Activated CD8-positive, alpha-beta memory T cell treated with anti-CD3 and anti-CD28 coated beads, Interleukin-2, amount 50 U/mL, for 4 hours (primary cell): ENCODE results near the gene RAB11B.
"Not testable (repeated sequence)": the region's sequence is repeated elsewhere in the genome, so short reads cannot be mapped to it uniquely, and the experiment has no call there.

Source experiments
- DNase-seq: peaks from one replicate; pipeline ENCODE4 v3.0.0-alpha.2; 2020

Gene RAB11B

GRCh38 chr19:8389891-8390616, at the start of gene RAB11B:
RAB11B (plus strand) TSS chr19:8390360; CDS start chr19:8390417, 57 bp downstream.
- peak; percentile 97 for DNase-seq

DNA sequence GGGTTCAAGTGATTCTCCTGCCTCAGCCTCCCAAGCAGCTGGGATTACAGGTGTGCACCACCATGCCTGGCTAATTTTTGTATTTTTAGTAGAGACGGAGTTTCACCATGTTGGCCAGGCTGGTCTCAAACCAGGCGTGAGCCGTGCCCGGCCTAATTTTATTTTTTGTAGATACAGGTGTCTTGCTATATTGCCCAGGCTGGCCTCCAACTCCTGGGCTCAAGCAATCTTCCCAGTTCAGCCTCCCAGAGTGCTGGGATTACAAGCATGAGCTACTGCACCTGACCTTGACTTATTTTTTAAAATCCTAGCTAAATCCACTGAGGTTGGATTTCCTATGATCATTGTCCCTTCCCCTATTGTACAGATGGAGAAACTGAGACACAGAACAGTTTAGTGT, 48.7 kb upstream of the RAB11B start:
- DNase-seq, result not testable (repeated sequence)

- no peak for DNase-seq
Observed at GRCh38 chr19:8342316-8342683, 47.9 kb upstream of the RAB11B start.

DNA sequence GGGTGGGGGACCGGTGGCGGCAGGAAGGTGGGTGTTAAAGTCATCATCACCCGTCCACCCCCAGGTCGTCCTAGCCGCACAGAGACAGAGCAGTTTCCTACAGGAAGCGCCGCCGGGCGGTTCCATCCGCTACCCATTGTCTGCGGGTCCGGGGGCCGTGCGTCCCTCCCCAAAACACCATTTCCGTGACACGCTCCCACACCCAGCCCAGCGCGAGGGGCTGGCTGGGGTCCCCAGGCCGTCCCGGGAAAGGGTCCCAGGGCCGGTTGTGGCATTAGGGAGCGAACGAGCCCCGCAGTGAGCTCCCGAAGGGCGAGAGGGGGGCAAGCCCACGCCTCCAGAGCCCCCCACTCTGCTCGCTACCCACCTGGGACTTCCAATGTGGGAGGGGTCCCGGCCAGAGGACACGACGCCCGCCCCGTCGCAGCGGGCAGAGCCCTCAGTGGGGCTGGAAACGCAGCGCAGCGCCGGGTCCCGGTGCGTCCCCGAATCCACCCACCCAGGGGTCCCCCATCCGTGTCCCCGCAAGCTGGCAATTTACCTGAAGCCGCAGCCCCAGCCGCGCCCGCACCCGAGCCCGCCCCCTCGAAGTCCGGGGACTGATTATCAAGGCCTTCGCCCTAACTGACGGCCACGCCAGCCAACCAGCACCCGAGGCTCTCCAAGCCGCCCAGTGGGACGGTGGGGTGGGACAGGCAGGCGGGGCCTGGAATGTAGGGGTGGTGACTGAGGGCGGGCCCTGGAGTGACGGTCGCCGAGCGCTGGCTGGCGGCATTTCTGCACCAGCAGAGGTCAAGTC, 47.3 kb upstream of the RAB11B start, which contains the start of gene KANK3:
KANK3 (minus strand) TSS at position 579 of the 799 bp plus-strand sequence. CDS start 5,434 bp downstream, outside the sequence.
- peak; percentile 91 for DNase-seq

DNA sequence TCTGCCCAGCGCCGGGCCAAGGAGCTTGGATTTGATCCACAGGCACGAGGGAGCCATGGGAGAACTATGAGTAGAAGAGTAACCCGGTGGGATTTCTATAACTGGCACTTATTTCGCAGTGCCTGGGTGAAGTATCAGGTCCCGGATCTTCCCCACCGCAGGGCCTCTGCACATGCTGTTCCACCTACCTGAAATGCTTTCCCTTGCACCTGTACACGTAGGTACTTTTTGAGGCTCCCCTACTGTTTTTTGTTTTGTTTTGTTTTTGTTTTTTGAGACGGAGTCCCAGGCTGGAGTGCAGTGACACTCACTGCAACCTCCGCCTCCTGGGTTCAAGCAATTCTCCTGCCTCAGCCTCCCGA, 46.7 kb upstream of the RAB11B start:
- no peak for DNase-seq

DNA sequence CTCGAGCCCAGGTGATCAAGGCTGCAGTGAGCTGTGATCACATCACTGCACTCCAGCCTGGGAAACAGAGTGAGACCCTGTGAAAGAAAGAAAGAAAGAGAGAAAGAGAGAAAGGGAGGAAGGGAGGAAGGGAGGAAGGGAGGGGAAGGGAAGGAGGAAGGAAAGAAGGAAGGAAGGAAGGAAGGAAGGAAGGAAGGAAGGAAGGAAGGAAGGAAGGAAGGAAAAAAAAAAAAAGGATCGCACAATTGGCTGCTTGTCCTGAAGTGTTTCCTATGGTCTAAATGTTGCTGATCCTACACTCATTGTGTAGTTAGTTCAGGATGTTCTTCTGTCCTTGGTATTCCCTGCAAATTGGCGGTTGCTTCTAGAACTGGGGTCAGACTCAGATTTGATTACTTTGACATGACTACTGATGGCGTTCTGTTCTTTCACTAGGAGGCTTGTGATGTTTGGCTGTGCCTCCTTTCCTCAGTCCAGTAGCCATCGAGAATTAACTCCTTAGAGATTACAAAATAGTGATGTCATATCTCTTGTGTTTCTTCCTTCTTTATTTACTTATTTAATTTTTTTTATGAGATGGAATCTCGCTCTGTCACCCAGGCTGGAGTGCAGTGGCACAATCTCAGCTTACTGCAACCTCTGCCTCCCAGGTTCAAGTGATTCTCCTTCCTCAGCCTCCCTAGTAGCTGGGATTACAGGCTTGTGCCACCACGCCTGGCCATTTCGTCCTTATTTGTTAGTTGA, 40.4 kb upstream of the RAB11B start:
- DNase-seq, result not testable (repeated sequence)

DNA sequence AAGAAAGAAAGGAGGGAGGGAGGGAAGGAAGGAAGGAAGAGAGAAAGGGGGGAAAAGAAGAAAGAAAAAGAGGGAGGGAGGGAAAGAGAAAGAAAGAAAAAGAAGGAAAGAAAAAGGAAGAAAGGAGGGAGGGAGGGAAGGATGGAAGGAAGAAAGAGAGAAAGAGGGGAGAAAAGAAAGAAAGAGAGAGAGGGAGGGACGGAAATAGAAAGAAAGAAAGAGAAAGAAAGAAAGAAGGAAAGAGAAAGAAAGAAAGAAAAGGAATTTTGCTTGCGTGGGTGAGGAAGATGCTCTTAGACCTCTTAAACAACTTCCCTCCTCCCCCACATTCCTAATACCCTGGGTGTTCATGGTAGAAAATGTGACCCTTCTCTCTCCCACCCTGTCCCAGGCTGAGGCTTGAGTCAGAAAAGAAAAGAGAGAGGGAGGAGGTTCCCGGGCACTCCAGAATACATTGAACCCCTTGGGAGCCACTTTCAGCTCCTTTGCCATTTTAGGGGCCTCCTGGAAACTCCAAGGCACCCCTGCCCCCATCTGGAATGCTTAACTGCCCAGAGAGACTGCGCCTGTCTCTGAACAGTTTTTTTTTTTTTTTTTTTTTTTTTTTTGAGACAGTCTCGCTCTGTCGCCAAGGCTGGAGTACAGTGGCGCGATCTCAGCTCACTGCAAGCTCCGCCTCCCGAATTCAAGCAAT, 37.9 kb upstream of the RAB11B start:
- no peak for DNase-seq

GRCh38 chr19:8352845-8353244, 37.3 kb upstream of the RAB11B start:
- not testable (repeated sequence) for DNase-seq

GRCh38 chr19:8355631-8356402, 34.3 kb upstream of the RAB11B start:
- no peak for DNase-seq

DNA sequence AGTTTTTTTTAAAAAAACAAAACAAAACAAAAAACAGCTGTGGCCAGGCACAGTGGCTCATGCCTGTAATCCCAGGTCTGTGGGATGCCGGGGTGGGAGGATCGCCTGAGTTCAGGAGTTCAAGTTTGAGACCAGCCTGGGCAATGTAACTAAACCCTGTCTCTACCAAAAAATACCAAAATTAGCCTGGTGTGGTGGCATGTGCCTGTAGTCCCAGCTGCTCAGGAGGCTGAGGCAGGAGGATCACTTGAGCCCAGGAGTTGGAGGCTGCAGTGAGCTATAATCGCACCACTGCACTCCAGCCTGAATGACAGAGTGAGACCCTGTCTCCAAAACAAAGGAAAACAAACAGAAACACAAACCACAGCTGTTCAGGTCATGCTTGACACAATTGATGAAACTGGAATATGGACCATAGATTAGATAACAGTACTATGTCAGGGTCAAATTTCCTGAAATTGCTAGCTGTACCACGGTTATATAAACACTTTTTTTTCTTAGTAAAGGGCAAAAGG, 33.1 kb upstream of the RAB11B start:
- no peak for DNase-seq

GRCh38 chr19:8358948-8359347, 31.2 kb upstream of the RAB11B start:
- no peak for DNase-seq

- no peak for DNase-seq
Observed at GRCh38 chr19:8360196-8360595, 30.0 kb upstream of the RAB11B start.

GRCh38 chr19:8361921-8362793, 28.0 kb upstream of the RAB11B start:
- DNase-seq, result no peak

DNA sequence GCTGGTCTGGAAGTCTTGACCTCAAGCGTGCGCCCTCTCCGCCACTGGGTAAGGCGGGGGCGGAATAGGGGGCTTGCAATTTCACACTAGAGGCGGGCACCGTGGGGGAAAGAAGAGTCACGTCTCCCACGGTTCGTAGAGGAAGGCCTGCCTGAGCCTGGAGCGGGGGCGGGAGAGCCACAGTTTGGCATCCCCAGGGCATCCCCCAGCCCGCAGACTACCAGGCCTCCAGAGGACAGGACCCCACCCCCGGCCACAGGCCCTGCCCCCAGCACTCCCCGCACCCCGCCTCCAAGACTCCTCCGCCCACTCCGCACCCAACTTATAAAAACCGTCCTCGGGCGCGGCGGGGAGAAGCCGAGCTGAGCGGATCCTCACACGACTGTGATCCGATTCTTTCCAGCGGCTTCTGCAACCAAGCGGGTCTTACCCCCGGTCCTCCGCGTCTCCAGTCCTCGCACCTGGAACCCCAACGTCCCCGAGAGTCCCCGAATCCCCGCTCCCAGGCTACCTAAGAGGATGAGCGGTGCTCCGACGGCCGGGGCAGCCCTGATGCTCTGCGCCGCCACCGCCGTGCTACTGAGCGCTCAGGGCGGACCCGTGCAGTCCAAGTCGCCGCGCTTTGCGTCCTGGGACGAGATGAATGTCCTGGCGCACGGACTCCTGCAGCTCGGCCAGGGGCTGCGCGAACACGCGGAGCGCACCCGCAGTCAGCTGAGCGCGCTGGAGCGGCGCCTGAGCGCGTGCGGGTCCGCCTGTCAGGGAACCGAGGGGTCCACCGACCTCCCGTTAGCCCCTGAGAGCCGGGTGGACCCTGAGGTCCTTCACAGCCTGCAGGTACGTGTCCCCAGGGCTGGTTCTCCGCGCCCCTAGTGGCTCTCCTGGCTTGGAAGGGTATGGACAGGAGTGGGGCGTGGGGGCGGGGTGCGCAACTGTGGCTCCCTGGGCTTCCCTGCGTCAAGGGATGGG, 26.1 kb upstream of the RAB11B start, which contains the start of gene ANGPTL4:
ANGPTL4 (plus strand) TSS at position 353 of the 969 bp plus-strand sequence; CDS start at position 520, 167 bp downstream.
- DNase-seq, result peak; percentile 62

DNA sequence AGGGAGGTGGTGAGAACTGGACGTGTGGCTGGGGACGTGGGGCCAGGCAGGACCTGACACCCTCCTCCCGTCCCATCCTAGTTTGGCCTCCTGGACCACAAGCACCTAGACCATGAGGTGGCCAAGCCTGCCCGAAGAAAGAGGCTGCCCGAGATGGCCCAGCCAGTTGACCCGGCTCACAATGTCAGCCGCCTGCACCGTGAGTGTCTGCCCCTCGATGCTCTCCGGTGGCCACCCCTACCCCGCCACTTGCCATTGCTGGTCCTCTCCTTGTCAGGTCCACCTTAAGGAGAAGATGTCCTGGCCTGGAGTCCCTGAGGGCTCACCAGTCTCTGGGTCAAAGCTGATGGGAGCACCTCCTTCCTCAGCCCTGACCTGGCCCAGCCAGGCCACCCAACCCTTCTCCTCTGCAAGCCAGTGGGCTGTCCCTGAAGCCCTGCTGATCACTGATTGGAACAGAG, 24.0 kb upstream of the RAB11B start:
- DNase-seq, result no peak

DNA sequence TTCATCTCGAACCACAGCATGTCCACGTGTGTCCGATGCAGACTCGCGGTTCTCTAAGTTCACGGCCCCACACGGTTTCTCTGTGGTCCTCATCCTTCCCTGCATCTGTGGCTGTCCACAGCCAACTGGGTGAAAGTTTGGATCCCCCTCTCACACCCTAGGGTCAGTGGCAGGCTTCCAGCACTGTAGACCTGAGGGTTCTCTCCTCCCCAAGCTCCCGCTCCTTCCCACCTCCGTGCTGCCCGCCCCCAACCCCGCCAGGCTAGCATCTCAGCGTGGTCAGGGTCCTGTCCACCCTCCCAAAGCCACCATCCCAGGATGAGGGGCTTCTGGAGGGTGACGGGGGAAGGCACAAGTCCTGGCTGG, 23.2 kb upstream of the RAB11B start:
- DNase-seq, result no peak

DNA sequence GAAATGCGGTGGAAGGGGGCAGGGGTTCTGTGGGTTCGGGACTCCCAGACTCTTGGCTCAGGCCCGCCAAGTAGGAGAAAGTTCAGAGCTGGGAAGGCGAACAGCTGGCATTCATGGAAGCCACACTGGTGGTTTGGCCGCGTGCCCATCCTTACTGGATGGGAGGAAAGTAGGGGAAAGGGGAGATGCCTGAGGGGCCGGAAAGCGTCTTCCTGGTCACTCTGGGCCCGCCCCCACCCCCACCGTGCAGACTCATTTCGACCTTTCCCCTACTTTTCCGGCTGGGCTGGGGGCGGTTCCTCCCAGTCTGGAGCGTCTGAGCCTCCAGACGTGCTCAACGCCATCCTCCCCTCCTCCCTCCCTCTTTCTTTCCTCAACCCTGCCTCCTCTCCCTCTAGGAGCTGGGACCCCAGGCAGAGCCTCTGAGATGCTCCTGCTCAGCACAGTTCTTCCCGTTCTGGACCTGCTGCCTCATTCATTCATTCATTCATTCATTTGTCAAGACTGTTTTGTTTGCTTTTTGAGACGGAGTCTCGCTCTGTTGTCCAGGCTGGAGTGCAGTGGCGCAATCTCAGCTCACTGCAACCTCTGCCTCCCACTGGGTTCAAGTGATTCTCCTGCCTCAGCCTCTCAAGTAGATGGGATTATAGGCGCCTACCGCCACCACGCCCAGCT, 22.7 kb upstream of the RAB11B start:
- no peak for DNase-seq

DNA sequence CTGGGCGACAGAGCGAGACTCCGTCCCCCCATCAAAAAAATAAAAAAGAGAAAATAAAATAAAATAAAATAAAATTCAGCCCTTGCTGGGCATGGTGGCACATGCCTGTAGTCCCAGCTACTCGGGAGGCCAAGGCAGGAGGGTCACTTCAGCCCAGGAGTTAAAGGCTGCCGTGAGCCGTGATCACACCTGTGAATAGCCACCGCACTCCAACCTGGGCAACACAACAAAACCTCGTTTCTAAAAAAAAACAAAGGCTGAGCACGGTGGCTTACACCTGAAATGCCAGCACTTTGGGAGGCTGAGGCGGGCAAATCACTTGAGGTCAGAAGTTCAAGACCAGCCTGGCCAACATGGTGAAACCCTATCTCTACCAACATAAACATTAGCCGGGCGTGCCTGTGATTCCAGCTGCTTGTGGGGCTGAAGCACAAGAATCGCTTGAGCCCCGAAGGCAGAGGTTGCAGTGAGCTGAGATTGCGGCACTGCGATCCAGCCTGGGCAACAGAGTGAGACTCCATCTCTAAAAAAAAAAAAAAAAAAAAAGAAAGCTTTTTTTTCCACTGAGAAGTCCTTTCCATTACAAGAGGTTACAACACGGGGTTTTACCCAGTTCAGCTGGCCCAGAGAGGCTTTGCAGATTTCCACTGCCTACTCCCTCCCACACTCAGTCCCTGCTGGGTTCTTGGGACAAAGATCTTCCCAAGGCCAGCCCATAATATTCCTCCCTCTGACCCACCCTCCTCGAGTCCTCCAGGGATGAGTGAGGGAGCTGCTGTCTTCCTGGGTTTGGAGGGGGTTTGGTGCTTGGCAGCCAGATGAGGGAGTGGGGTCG, 19.8 kb upstream of the RAB11B start:
- DNase-seq, result no peak
